NCI-H226 (cell line): ENCODE data around the gene CD59.
"Not testable (repeated sequence)": the region's sequence is repeated elsewhere in the genome, so short reads cannot be mapped to it uniquely, and the experiment has no call there.

Source experiments
- DNase-seq: peaks from one replicate; pipeline ENCODE4 v3.0.0-alpha.2; 2015

Gene CD59

DNA sequence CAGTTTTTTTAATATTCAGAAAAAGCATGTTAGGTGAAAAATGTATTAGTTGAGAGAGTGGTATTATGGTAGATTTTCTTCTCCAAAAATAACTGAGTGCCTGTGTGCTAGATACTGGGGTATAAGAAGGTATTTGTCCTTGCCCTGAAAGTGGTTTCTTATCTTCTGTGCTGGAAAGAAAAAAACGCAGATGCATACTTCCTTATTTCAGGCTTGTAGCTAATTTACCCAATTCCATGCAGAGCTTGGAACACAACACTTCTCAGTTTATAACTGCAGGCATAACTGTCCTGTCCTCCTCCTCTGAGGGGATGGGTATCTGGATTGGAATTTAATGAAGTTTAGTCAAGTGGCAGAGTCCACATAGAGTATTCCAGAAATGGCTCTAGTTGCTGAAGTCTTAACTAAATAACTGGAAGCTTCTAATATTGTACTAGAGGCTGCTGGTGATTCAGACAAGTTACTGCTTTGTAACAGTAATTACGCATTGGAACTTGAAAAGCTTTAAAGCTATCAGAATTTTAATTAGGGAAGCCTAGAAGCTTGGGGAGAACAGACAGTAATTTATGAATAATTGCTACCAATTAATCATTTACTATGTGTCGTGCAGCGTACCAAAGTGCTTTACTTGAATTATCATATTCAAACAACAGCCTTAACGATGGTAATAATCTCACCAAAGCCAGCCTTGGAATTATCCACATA lies 22.9 kb downstream of the CD59 start:
- DNase-seq, result no peak

- no peak for DNase-seq
Measured at GRCh38 chr11:33712436-33712835, 23.8 kb downstream of the CD59 start.

GRCh38 chr11:33709466-33709865 lies 26.8 kb downstream of the CD59 start:
- DNase-seq, result no peak

DNA sequence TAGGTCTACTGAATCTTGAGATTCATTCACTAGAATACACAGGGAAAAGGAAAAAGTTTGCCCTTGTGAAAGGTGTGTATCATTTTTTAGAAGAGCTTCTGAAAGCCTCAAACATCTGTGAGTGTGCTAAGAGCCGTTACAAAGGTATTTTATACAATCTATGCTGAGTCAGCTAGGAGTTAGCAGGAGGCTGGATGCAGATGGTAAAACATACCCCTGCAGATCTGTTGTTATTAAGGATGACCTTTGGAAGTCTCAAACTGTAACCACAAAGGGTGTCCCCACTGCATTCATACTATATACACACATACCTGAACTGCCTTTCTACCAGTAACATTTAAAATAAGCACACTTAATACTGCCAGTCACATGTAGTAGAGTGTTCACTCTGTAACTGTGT lies 27.2 kb downstream of the CD59 start:
- DNase-seq, result no peak

DNA sequence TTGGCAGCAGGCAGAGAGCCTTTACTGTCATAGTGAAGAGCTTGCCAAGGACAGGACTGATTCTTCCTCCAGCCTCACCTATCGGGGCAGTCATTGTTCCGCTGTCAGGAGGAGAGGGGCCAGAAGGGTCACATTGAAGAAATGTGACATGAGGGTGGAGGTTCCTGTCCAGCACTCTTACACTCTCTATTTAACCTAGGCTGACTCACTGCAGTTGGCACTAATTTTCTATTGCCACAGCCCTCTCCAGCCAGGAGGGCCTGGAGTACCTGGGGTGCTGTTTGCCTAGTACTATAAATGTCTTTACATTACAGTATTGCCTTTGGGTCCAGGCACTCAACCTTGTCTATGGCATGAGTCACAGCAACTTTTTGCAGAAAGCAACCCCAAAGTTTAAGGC lies 28.4 kb downstream of the CD59 start:
- not testable (repeated sequence) for DNase-seq

DNA sequence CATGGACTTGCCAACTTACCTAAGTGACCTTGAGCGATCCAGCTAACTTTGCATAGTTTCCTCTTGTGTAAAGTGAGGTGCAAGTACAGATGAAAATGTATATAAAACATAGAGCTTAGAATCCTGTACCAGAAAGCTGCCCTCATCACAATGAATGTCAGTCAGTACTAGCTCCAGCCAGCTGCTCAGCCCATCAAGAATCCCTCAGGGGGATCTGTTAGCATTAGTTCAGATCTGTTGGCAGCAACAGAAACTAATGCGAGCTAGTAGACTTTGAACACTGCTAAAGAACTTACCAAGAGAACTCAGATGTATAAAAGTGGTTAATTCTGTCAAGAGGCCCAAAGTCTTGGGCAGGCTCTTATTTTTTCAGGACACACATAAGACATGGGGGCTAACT lies 29.3 kb downstream of the CD59 start:
- DNase-seq, result no peak

DNA sequence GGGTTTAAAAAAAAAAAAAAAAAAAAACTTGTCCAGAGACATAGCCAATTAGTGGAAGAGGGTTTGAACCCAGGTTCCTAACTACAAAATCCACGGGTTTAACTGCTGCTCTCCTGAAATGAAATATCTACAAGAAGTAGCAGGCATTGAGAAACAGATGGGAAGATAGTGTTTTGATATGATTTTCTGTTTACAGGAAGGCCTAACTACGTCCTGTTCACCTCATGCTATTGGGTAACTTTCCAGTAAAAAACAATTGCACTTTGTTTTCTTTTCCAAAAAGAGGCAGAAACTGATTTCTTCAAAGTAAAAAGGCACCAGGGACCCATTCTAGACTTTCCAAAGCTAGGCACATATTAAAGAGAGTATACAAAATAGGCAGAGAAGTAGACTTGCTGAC lies 29.7 kb downstream of the CD59 start:
- no peak for DNase-seq

- no peak for DNase-seq
Measured at GRCh38 chr11:33704240-33705002, 31.8 kb downstream of the CD59 start.

GRCh38 chr11:33703788-33704187 lies 32.4 kb downstream of the CD59 start:
- DNase-seq, result peak; percentile 37

- DNase-seq, result no peak
Measured at GRCh38 chr11:33703234-33703633, 33.0 kb downstream of the CD59 start.

DNA sequence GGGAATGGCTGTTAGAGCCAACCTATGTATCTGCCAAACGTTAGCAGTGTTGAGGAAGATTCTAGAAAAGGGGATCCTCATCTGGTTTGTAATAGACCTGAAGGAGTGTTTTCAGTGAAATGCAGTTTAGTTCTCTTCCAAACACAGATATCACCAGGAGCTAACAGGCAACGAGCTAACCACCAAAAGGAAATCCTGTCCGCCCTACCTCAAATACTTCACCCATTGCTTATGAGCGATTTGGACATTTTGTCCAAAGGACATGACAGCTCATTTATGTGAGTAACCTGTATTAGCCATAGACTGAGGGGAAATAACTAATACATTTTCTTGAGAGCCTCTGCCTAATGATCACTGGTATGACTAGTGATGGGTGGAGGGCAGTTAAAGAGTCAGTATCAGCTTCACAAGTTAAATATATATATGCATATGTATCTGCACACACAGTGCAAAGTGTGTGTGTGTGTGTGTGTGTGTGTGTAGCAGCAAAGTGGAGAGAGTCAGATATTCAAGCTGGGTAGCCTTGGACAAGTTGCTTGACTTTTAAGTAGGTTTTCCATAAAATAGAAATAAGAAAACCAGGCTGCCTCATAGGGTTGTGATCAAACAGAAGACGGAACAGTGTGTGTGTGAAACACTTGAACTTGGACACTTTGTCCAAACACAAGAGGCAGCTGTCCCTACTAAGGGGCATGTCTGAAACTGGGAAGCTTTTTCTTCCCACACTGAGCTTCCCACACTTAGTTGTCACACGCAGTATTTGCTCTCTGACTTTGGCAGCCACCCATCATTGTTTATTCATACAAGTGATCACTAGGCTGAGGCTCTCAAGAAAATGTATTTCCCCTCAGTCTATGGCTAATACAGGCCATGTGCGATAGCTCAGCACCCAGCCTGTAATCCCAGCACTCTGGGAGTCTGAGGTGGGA lies 34.7 kb downstream of the CD59 start:
- peak; percentile 56 for DNase-seq

DNA sequence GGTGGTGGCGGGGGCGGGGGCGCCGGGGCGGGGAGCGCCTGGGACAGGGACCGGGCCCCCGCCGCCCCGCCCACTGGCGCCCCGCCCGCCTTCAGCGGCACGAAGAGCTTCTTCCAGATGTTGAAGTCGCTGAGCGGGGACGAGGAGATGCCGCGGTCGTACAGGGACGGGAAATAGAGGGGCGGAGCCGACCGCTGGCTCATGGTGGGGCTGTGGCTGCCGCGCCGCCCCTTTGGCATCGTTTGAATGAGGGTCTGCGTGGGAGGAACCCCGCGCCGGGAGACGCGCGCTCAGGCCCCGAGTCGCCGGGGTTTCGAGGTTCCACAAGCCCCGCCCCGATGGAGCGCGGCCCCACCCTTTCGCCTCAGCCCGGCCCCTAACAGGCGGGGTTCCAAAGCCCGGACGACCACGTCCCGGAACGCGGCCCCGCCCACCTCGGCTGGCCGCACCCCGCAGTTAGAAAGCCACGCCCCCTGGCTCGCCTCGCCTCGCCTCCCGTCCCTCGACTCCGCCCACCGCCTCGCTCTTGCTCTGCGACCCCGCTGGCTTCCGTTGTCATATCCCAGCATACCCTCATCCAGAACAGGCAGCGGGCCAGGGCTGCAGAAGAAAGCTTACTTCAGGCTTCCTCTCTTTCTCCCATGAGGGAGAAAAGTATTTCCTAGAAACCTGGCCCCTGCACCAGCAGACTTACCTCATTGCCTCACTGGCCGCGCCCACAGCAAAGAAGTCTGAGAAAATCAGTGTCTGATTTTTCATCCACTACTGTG lies 35.5 kb downstream of the CD59 start, which contains the start of gene C11orf91:
Gene C11orf91 (minus strand): TSS at position 325 of the 770 bp plus-strand sequence. CDS start 86 bp downstream, at position 239.
- DNase-seq, result peak; percentile 84

DNA sequence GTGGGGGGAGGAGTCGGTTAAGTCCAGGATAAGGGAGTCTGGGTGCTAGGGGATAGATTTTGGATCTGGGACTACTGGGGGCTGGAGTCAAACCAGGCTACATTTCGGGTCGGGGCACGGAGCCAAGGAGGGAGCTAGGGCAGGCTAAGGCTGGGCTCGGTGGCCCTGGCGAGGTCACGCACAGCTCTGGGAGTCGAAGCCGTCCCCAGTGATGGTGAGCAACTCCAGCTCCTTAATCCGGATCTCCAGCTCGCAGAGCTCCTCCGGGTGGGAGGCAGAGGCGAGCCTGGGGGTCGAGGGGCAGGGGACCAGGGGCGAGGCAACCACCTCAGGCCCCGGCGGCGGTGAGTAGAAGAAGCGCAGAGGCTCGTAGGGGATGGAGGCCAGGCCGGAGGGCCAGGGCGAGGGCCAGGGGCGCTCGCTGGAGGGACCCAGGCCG lies 36.1 kb downstream of the CD59 start:
- no peak for DNase-seq

GRCh38 chr11:33699515-33700062 lies 36.6 kb downstream of the CD59 start:
- DNase-seq, result no peak

DNA sequence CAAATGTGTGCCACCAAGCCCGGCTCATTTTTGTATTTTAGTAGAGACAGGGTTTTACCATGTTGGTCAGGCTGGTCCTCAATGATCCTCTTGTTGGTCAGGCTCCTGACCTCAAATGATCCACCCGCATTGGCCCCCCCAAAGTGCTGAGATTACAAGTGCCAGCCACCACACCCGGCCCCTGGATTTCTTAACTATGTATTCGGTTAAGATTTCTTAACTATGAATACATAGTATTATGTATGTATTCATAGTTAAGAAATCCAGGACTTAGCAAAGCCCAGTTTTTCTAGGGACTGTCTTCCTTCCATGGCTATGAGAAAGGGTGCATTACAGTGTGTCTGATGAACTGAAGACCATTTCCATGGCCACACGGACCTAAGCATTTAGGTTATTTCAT lies 37.3 kb downstream of the CD59 start:
- DNase-seq, result no peak

GRCh38 chr11:33697997-33698396 lies 38.2 kb downstream of the CD59 start:
- DNase-seq, result no peak

DNA sequence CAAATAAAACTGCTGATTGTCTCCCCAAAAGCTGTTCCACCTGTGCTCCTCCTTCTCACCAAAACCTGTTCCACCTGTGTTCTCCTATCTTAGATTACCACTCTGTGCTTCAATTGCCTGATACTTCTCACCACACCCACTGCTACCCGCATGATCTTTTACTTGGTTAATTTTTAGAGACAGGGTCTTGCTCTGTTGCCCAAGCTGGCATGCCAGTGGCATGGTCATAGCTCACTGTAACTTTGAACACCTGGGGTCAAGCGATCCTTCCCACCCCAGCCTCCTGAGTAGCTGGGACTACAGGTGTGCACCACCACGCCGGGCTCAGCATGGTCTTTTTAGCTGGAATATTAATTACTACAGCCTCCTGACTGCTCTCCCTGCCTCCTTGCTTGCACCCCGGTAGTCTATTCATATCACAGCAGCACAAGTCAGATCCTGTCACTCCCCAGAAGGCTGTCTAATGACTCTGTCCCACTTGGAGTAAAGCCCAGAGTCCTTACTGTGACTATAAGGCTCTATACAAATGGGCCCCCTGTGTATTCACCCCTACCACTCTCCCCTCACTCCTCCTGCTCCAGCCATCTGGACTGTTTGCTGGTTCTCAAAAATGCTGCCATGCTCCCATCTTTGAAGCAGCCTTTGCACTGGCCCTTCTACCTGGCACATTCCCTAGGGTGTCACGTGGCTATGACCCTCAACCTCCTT lies 39.1 kb downstream of the CD59 start:
- no peak for DNase-seq

DNA sequence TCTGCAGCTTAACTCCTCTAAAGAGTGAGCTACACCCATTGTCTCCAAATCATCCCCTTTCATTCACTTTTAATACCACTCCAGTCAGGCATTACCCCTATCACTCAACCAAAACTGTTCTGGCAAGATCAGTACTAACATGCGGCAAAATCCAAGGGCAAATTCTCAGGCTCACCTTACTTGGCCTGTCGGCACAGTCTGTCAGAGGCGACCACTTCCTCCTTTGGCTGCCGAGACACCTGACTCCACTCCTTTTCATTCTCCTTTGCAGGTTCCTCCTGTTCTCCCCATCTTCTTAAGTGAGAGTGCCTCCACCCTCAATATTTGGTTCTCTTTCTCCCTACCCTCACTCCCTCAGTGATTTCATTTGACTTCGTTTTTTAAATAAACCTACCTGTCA lies 39.8 kb downstream of the CD59 start:
- no peak for DNase-seq

DNA sequence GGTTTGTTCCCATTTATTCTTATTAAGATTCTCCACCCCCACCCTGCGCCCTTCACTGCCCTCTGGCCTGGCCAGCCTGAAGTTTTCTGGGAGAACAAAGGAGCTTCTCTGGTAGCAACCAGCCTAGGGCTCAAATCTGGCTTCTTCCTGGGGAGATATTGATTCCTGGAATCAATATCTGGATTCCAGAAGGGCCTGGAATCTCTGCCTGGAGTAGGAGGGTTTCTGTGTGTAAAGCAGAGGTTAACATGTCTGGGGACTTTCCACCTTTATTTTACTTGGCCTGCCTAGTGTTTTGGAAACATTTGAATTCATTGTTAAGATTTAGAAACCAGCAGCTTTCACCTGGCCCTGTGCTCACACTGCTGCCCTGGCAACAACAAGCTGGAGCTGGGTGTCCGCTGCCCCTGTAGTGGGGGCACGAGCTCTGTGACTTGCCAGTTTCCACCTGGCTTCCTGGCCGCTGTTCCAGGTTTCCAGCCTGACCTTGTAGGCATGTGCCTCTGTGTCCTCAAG lies 41.1 kb downstream of the CD59 start:
- no peak for DNase-seq

DNA sequence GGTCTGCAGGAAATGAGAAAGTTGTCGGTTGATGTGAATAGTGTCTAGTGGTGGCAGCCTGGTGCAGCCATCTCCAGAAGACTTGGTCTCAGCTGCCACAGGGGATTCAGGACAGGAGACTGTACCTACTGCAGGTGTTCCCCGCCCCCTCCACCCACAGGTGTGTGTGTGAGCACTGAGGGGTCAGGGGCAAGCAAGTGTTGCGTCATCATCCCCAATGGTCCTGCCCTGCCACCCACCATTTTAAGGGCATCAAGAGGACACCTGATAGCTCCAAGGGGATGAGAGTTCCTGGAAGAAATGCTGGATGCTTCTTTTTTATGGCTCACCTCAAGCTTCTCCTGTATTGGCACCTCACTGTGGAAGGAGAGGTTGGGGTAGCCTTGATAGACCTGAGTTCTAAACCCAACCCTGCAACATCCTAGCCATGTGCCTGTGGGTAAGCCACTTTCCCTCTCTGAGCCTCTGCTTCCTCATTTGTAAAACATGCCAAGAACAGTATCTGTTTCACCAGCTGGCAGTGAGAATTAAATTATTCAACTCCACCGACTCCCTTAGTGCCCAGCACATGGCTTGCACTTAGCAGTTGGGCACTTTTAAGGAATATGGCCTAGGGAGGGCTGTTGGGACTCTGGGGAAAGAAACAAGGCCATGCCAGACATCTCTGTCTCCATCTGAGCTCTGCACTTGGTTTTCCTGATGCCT lies 41.7 kb downstream of the CD59 start:
- DNase-seq, result no peak

- DNase-seq, result no peak
Measured at GRCh38 chr11:33692541-33692940, 43.7 kb downstream of the CD59 start.
